NCI-H446 treated with DMSO at 0.1 percent for 48 hours (cell line): Measurements from ENCODE around the gene MAT2A.
A peak's percentile ranks its signal among the peaks of the same experiment; 100 is the strongest.

Experiments used
- DNase-seq: peaks from one replicate; lab custom pipeline; 2025; lab: John Stamatoyannopoulos, UW

MAT2A gene

DNA sequence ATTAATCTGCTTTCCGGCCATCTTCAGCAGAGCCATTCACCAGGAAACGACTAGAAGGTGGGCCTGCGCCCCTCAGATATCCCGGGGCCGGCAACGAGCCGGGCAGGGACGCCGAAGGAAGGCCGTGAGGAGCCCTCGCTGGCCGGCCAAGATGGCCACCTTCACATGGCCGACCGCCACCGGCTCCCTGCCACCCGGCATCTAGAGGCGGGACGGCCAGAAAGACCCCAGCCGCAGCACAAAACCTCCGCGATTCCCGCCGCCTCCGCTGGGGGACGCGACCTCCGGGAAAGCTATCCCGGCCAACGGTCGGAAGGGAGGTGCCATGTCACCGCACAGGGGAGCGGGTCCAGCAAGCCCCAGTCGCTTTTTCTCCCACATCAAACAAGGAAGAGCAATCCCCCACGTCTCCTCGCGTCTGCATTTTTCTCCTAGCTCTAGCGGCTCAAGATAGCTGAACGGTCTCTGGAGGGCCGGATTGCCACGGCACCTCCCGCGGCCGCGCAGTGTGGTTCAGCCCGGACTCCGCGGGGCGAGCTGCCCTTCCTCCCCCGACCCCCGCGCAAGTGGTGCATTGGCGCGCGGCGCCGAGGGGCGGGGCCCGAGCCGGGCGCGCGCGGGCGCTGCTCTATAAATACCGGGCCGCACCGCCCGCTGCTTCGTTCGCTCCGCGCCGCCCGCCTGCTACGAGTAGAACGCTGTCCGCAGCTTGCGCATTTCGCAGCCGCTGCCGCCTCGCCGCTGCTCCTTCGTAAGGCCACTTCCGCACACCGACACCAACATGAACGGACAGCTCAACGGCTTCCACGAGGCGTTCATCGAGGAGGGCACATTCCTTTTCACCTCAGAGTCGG is at the start of gene MAT2A:
Gene MAT2A (plus strand): TSS at position 662 of the 854 bp plus-strand sequence. CDS start 120 bp downstream, at position 782.
- DNase-seq, result peak; percentile 89

GRCh38 chr2:85490861-85491755 is 47.9 kb upstream of the MAT2A start:
- no peak for DNase-seq

- DNase-seq, result no peak
These were observed 42.5 kb upstream of the MAT2A start for GRCh38 chr2:85496436-85496835.

DNA sequence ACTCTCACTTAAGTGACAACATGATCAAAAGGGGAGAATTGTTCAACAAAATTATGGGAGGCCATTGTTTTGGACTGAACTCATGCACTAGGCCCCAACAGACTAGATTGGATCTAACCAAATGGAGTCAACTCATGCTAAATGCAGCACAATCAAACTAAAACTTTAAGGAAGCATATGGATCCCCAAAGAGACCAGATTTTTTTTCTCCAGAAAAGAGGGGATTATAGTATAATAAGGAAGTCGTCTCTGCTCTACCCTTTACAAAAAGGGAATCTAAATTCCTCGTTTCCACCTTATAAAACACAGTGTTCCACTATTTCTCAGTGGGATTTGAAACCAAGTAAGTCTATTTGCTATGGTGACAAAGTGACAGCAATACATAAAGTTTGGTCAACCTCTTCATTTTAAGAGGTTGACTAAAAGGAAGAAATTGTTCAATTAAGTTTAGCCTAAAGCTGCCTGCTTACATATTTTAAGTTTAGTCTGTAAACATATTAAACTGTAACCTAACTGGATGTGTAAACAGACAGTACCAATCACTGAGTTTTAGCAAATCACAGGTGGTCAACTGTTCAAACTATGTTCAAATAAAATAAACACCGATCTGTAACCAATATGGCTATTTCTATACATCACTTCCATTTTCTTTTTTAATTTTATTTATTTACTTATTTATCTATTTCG is 40.9 kb upstream of the MAT2A start:
- DNase-seq, result no peak

DNA sequence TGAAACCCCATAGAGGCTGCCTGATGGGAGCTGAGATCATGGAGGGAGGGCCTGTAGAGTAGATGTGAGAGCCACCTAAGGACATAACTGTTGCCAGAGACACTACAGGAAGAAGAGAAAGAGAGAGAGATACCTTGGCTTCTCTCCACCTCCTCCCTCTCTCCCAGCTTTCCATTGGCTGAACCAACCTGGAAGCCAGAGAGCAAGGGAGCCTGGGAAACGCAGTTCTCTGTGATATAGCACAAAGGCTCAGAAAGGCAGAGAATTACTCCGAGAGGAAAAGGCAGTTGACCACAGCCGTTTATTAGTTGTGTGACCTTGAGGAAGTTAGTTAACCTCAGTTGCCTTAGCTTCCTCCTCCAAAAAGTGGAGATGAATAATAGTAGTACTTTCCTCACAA is 37.7 kb upstream of the MAT2A start:
- no peak for DNase-seq

GRCh38 chr2:85502720-85503119 is 36.2 kb upstream of the MAT2A start:
- no peak for DNase-seq

DNA sequence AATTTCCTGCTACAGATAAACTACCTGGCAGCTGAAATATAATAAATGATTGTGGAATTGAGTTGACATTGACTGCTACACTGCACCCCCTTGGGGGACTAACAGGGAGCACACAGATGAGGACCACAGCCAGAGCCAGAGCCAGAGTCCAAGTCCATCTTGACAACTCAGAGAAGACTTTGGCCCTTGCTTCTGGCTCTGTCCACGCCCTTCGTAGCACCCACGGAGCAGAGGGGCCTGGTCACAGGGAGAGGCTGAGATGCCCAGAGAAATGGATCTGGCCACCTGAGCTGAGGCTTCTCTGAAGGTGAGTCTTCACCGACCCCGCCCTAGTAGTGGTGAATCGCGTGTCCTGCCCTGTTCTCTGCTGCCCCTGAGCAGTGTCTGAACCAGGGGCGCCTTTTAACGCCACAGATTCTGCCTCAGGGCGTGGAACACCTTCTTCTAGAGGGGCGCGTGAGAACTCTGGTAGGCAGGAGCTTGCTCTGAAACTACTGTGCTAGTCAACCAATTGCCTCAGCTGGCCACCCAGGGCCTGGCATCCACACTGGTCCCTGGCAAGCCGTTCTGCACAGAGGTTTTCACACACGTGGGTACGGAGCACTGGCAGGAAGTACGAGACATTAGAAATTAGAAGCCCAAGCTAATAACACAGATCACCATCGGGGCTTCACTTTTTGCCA is 35.7 kb upstream of the MAT2A start:
- peak; percentile 48 for DNase-seq

DNA sequence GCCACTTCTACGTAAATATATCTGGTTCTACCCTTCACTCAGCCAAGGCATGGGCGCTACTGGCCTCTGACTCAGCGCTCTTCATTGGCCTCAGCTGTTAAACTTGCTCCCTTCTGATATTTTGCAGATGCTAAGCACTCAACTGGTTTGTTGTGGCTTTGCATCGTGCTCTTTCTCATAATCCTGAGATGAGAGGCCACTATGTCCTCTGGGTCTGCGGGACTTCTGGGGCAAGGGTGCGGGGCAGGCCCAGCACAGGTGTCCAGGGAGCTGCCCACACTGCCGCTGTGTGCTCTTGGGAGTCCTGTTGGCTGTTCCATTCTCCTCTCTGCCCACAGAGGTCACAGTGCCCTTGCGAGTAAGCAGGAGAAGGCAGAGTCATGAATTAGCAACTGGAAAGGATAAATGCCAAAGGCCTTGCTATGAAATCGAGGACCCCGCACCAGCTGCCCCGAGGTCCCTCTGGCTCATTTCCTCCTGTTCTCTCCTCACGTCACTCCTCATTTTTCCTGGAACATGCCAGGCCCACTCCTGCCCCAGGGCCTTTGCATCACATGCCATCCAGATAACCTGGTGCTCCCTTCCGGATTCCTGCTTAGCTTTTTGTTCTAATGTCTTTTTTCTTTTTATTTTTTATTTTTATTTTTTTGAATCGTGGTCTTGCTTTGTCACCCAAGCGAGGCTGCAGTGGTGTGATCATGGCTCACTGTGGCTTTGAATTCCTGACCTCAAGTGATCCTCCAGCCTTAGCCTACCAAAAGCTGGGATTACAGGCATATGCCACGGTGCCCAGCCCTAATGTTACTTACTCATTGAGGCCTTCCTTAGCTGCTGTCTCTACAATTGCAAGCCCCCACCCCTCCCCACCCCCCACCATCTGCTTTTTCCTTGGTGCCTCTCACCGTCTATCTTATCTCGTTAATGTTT is 34.9 kb upstream of the MAT2A start:
- DNase-seq, result no peak

DNA sequence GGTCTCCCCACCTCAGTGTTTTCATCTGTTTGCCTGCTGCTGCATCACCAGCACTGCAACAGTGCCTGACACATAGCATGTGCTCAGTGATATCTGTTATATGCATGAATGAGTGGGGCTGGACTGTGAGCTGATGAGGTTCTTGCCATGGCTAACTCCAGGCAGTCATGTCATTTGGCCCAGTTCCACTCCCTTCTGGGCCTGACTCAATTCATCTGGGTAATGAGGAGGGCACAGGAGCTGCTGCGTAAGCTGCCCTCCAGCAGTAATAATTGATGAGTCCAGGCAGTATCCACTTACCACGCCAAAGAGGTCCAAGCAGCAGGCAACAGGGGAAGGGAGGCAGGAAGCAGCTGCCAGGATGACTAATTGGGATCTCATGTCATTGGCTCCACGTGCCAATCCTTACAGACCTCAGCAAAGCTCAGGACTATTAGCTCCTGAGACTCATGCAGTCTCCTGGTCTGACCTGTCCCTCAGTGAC is 34.1 kb upstream of the MAT2A start:
- peak; percentile 96 for DNase-seq

- DNase-seq, result no peak
These were observed 33.3 kb upstream of the MAT2A start for GRCh38 chr2:85505551-85506238.

DNA sequence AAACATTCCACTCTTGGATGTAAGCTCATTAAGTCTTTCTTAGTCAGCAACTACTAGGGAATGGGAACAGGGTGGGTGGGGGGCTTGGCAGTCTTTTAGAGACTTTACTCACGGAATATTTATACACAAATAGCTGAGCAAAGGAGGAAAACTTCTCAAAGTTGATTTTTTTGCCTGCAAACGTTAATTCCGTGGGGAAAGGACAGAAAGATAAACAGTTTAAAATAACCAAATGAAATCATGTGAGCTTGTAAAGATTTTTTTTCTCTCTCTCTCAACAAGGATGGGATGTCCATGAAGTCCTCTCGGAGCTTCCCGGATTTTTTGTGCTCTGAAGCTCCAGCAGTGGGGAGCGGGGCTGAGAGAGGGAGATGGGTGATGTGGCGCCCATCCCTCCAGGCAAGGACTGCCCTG is 32.2 kb upstream of the MAT2A start:
- no peak for DNase-seq

DNA sequence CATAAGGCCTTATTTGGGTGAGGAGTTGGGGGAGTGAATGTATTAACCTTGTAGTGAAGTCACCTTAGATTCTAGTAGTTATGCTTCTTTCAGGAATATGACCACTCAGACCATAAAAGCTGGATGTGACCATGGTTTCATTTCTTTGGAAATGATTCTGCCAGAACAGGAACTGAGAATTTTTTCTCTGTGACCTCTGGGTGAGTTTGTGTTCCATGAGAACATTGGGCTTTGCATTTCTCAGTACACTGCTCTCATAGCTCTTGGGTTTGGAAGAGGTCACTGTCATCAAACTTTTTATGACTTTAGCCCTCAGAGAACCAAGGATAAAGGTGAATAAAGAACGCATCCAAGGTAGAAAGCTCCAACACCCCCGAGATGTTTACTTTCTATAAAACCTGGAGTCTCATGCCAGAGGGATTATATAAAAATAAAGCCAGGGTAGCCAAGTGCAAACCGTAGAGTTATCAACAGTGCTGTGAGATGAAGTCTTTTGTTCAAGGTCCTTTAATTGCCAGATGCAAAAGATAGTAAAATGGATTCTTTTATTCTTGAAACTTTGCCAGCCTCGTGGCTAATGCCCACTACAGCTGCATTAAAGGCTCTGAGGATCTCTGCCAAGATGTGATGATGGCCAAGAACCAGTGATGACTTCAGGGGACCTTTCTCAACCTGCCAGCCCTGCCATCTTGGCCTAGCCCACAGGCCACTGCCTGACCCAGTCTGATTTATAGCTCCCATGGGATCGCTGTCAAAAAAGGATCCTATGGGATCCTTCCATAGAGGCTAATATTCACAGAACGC is 27.8 kb upstream of the MAT2A start:
- no peak for DNase-seq

DNA sequence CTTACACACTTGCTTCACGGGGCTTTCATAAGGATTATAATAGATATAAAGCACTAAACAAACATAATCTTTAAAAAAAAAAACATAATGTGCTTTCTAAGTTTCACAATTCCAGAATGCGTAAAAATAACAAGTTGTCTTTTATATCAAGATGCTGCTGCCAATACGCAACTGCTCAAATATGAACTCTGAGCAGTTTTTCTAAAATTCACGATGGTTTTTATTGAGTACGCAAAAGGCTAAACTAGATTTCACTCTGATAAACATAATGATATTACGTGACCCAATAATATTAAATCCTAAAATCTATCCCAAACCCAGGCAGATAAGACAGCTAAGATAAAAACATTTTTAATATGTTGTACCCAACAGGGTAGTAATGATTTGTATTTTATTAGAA is 24.6 kb upstream of the MAT2A start:
- DNase-seq, result no peak

- DNase-seq, result no peak
These were observed 22.1 kb upstream of the MAT2A start for GRCh38 chr2:85516653-85517389.

DNA sequence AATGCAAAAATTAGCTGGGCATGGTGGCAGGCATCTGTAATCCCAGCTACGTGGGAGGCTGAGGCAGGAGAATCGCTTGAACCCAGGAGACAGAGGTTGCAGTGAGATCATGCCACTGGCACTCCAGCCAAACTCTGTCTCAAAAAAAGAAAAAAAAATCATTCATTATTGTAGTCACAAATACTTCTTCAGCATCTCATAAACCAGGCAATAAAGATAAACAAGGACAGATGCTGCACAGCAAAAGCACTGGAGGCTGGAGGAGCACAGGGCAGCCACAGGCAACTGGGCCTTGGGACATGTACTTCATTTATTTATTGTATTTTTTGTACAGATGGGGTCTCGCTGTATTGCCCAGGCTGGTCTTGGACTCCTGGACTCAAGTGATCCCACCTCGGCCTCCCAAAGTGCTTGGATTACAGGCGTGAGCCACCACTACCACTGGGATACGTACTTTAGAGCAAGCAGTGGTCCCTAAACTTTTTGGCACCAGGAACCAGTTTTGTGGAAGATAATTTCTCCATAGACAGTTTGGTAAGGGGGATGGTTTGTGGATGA is 16.8 kb upstream of the MAT2A start:
- no peak for DNase-seq

DNA sequence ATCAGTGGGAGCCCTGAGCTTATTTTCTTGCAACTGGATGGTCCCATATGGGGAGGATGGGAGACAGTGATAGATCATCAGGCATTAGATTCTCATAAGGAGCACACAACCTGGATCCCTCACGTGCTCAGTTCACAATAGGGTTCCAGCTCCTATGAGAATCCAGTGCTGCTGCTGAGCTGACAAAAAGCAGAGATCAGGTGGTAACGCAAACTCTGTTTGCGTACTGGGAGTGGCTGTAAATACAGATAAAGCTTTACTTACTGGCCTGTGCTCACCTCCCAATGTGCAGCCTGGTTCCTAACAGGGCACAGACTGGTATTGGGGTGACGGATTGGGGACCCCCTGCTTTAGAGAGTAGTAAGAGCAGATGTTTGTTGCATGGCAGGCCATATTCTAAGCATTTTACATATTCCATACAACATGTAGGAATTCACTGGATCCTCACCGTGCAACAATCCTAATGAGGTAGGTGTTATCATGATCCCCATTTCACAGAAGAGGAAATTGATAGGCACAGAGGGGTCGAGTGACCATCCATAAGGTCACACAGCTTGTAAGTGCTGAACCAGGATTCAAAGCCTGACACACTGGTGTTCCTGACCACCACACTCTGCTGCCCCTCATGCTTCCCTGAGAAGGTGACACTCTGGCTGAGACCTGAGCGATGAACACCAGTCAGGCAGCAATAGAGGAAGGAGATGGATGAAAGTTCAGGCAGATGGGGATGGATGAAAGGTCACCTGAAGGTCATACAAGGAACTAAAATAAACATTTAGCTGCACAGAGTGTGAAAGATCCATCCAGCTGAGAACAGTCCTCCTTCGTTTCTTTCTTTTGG is 15.7 kb upstream of the MAT2A start:
- no peak for DNase-seq

- DNase-seq, result no peak
These were observed 15.0 kb upstream of the MAT2A start for GRCh38 chr2:85523903-85524335.
